Neural progenitor cell (in vitro differentiated cells): ENCODE measurements around the gene CLDN10. TPM values are rescaled to one million over a fixed set of nuclear protein-coding genes. Genes with fewer than 3 reads are reported as not detected.

Source experiments
- DNase-seq: peaks from one replicate; pipeline ENCODE4 v3.0.0-alpha.2; 2016; ENCODE audit warnings: low spot score
- H2AFZ ChIP-seq: fragments of 200-600 bp; sonication (generic); replicated peaks from 2 replicates; pipeline ENCODE4 v1.6.1; 2016; ENCODE audit warnings: antibody characterized with exemption
- H3F3A ChIP-seq: fragments of 200-600 bp; sonication (generic); 2 replicates; pipeline ENCODE4 v1.6.1; 2016; ENCODE audit warnings: antibody characterized with exemption, low read depth
- H3K27ac ChIP-seq: fragments of 200-600 bp; sonication (generic); 2 replicates; pipeline ENCODE4 v1.5.1; 2016; ENCODE audit warnings: mild to moderate bottlenecking
- H3K27me3 ChIP-seq: fragments of 200-600 bp; sonication (generic); 2 replicates; pipeline ENCODE4 v1.6.1; 2016; ENCODE audit warnings: mild to moderate bottlenecking, moderate library complexity
- H3K36me3 ChIP-seq: fragments of 200-600 bp; sonication (generic); 2 replicates; pipeline ENCODE4 v1.5.1; 2016
- H3K4me1 ChIP-seq: fragments of 200-600 bp; sonication (generic); 2 replicates; pipeline ENCODE4 v1.6.1; 2016; ENCODE audit warnings: mixed run types
- H3K4me2 ChIP-seq: fragments of 200-600 bp; sonication (generic); 2 replicates; pipeline ENCODE4 v1.6.1; 2016
- H3K4me3 ChIP-seq: fragments of 200-600 bp; sonication (generic); 2 replicates; pipeline ENCODE4 v1.5.1; 2016
- H3K79me2 ChIP-seq: fragments of 200-600 bp; sonication (generic); 2 replicates; pipeline ENCODE4 v1.6.1; 2016; ENCODE audit warnings: low read depth
- H3K9ac ChIP-seq: fragments of 200-600 bp; sonication (generic); 2 replicates; pipeline ENCODE4 v1.6.1; 2016
- H3K9me3 ChIP-seq: fragments of 200-600 bp; sonication (generic); 2 replicates; pipeline ENCODE4 v1.5.1; 2016; ENCODE audit warnings: low read depth
- H4K20me1 ChIP-seq: fragments of 200-600 bp; sonication (generic); 2 replicates; pipeline ENCODE4 v1.6.1; 2016; ENCODE audit warnings: low read depth
- H3K27ac Mint-ChIP-seq: 3 replicates; pipeline ENCODE4 v1.8.0; 2021; ENCODE audit warnings: mixed read lengths
- H3K27me3 Mint-ChIP-seq: 2 replicates; pipeline ENCODE4 v1.8.0; 2022; ENCODE audit warnings: low read depth, mild to moderate bottlenecking, inconsistent platforms, moderate library complexity, mixed read lengths; ENCODE audit not compliant: insufficient read depth
- H3K36me3 Mint-ChIP-seq: 3 replicates; pipeline ENCODE4 v1.8.0; 2021; ENCODE audit warnings: mixed read lengths
- H3K4me1 Mint-ChIP-seq: 3 replicates; pipeline ENCODE4 v1.8.0; 2021; ENCODE audit warnings: mixed read lengths
- H3K4me3 Mint-ChIP-seq: 3 replicates; pipeline ENCODE4 v1.8.0; 2021; ENCODE audit warnings: mild to moderate bottlenecking, moderate library complexity, mixed read lengths
- H3K9me3 Mint-ChIP-seq: 3 replicates; pipeline ENCODE4 v1.8.0; 2020; ENCODE audit warnings: mixed read lengths
- EZH2 ChIP-seq: fragments of 200-600 bp; sonication (generic); IDR thresholded peaks from 2 replicates; pipeline ENCODE4 v1.6.1; 2017; ENCODE audit warnings: antibody characterized with exemption, mild to moderate bottlenecking, moderate library complexity
- EZH2phosphoT487 ChIP-seq: fragments of 200-600 bp; sonication (generic); IDR thresholded peaks from 2 replicates; pipeline ENCODE4 v1.6.1; 2017; ENCODE audit warnings: antibody characterized with exemption
- total RNA-seq: library from RNA; depleted of rRNA; stranded (reverse); fragments of >200 nt; gene quantifications from 2 replicates; pipeline ENCODE4 v1.2.3, GENCODE V29; 2015; ENCODE audit warnings: low replicate concordance
- TF ChIP-seq, protein P1 (sequence below): fragments of 200-600 bp; sonication (generic); IDR thresholded peaks from 2 replicates; pipeline ENCODE4 v1.5.1; 2017; ENCODE audit warnings: antibody characterized with exemption, mild to moderate bottlenecking

Gene CLDN10
- total RNA-seq, 1 donor from 2014 or later: 25.5 TPM

DNA sequence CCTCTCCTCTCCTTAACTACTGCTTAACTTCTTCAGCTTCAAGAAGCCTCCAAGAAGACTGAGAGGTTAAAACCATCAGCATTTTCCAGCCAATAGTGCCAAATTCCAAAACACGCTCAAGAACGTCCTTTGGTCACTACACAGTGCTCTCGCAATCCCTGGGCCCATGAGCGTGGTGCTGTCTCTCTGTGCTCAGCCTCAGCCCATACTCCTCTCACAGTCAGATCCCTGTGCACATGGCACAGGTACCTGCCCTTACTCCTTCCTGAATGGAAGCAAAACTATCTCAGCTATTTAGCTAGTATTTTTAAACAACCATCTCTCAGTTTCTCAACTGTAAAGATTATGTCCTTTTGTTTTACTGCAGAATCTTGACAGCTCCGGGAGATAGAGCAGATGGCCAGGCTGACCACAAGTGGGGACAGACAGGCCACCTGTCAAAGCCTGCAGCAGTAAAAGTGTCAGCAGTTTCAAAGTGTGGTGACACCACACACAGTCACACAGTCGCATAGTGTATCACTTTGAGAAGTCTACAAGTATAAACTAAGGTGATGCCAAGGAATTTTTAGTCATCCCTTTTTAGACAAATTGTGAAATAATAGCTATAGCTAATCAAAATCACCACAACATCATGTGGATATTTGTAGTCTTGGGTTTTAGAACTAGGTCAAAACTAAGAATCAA, 56.3 kb downstream of the CLDN10 start:
- no peaks in the 10 kb centered on the region for H3K27me3 Mint-ChIP-seq
- H3K79me2 ChIP-seq: no peaks in the 10 kb centered on the region
- H3K4me2 ChIP-seq: no peak overlapping the region
- no peak overlapping the region for H3K4me3 Mint-ChIP-seq
- H3K9me3 ChIP-seq: no peaks in the 10 kb centered on the region
- no peaks in the 10 kb centered on the region for H3K4me1 ChIP-seq
- no peaks in the 10 kb centered on the region for H4K20me1 ChIP-seq
- H3K4me3 ChIP-seq: no peak overlapping the region
- H2AFZ ChIP-seq: no peak overlapping the region
- no peaks in the 10 kb centered on the region for H3K4me1 Mint-ChIP-seq
- peaks cover 20% of the 10 kb centered on the region for H3K36me3 ChIP-seq
- no peaks in the 10 kb centered on the region for H3F3A ChIP-seq
- DNase-seq: no peak
- H3K27ac Mint-ChIP-seq: no peak overlapping the region
- no peaks in the 10 kb centered on the region for H3K27me3 ChIP-seq
- peaks cover 17% of the 10 kb centered on the region for H3K36me3 Mint-ChIP-seq
- no peaks in the 10 kb centered on the region for H3K9me3 Mint-ChIP-seq
- no peak overlapping the region for H3K9ac ChIP-seq
- no peak overlapping the region for H3K27ac ChIP-seq
- TF ChIP-seq EZH2: no peak
- TF ChIP-seq, protein P1, sequence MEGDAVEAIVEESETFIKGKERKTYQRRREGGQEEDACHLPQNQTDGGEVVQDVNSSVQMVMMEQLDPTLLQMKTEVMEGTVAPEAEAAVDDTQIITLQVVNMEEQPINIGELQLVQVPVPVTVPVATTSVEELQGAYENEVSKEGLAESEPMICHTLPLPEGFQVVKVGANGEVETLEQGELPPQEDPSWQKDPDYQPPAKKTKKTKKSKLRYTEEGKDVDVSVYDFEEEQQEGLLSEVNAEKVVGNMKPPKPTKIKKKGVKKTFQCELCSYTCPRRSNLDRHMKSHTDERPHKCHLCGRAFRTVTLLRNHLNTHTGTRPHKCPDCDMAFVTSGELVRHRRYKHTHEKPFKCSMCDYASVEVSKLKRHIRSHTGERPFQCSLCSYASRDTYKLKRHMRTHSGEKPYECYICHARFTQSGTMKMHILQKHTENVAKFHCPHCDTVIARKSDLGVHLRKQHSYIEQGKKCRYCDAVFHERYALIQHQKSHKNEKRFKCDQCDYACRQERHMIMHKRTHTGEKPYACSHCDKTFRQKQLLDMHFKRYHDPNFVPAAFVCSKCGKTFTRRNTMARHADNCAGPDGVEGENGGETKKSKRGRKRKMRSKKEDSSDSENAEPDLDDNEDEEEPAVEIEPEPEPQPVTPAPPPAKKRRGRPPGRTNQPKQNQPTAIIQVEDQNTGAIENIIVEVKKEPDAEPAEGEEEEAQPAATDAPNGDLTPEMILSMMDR: no peak
- no peak for TF ChIP-seq EZH2phosphoT487

DNA sequence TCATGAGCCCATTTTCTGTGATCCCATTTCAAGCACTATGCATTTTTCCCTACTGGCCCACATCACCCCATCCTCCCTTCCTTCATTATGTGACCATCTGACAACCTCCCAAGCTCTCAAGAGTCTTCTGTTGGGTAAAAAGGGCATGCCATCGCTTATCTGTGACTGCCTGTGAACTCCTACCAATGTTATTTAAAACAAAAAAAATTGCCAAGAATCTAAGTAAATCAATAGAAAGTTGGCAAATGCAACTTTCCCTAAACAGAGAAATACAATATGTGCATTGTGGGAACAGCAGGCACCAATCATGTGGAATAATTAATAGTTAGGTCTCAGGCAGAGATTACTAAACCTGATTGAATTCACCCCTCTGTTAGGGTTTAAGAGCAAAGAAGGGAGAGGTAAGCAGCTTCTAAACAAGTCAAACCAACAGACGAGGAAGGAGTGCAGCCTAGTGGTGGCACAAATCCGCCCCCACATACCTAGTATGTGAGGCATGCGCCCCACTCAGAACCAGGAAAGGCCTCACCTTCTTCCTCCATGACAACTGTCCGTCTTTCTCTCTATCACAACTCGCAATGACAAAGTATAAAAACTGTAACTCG, 62.2 kb downstream of the CLDN10 start:
- Histone ChIP-seq H3K4me1 (no peaks in the 10 kb centered on the region), H3K27me3 (no peaks in the 10 kb centered on the region), H3K79me2 (no peaks in the 10 kb centered on the region), H4K20me1 (no peaks in the 10 kb centered on the region), H3K4me2 (no peak overlapping the region), H3F3A (no peaks in the 10 kb centered on the region), H3K9ac (no peak overlapping the region), H3K27ac (no peak overlapping the region), H3K36me3 (peaks cover 15% of the 10 kb centered on the region), H3K4me3 (no peak overlapping the region), H2AFZ (no peak overlapping the region), H3K9me3 (no peaks in the 10 kb centered on the region)
- H3K9me3 Mint-ChIP-seq: no peaks in the 10 kb centered on the region
- H3K36me3 Mint-ChIP-seq: peaks cover 29% of the 10 kb centered on the region
- no peaks in the 10 kb centered on the region for H3K27me3 Mint-ChIP-seq
- H3K4me1 Mint-ChIP-seq: no peaks in the 10 kb centered on the region
- DNase-seq: no peak
- H3K27ac Mint-ChIP-seq: no peak overlapping the region
- TF ChIP-seq EZH2phosphoT487: no peak
- H3K4me3 Mint-ChIP-seq: no peak overlapping the region

- Histone ChIP-seq H3K79me2 (no peaks in the 10 kb centered on the region), H3K36me3 (peaks cover 15% of the 10 kb centered on the region), H3F3A (no peaks in the 10 kb centered on the region), H3K4me1 (no peaks in the 10 kb centered on the region), H2AFZ (no peak overlapping the region), H3K27ac (no peak overlapping the region), H3K4me2 (no peak overlapping the region), H4K20me1 (no peaks in the 10 kb centered on the region), H3K27me3 (no peaks in the 10 kb centered on the region), H3K4me3 (no peak overlapping the region), H3K9ac (no peak overlapping the region), H3K9me3 (no peaks in the 10 kb centered on the region)
- no peak for DNase-seq
- TF ChIP-seq, protein P1: no peak
- no peak for TF ChIP-seq EZH2
- TF ChIP-seq EZH2phosphoT487: no peak
- Mint-ChIP-seq H3K36me3 (peaks cover 35% of the 10 kb centered on the region), H3K4me3 (no peak overlapping the region), H3K4me1 (no peaks in the 10 kb centered on the region), H3K27ac (no peak overlapping the region), H3K9me3 (no peaks in the 10 kb centered on the region), H3K27me3 (no peaks in the 10 kb centered on the region)
Measured at GRCh38 chr13:95615539-95615938, 63.0 kb downstream of the CLDN10 start.
